Prostate gland (tissue), 2 donors: ENCODE measurements around the gene PTPA. TPM values are rescaled to one million over a fixed set of nuclear protein-coding genes. Genes with fewer than 3 reads are reported as not detected.

Experiments used
- DNase-seq: peaks from one replicate; pipeline ENCODE4 v3.0.0-alpha.2; 2019; ENCODE audit warnings: low spot score
- H3K27ac ChIP-seq, 2 donors: fragments of 200-600 bp; sonication (generic); 2 replicates each; pipeline ENCODE4 v1.5.1; 2017 to 2019
- H3K27me3 ChIP-seq: fragments of 200-600 bp; sonication (generic); replicated peaks from 2 replicates; pipeline ENCODE4 v1.5.1; 2019; ENCODE audit not compliant: insufficient read depth
- H3K36me3 ChIP-seq, 2 donors: fragments of 200-600 bp; sonication (generic); 1 replicate in 1 of 2; 2 replicates in 1 of 2; pipeline versions ENCODE4 v1.5.1 to v1.8.1; 2017 to 2019
- H3K4me1 ChIP-seq: fragments of 200-600 bp; sonication (generic); replicated peaks from 2 replicates; pipeline ENCODE4 v1.5.1; 2019
- H3K4me3 ChIP-seq, 2 donors: fragments of 200-600 bp; sonication (generic); 2 replicates each; pipeline ENCODE4 v1.5.1; 2017 to 2019
- H3K9me3 ChIP-seq: fragments of 200-600 bp; sonication (generic); 2 replicates; pipeline ENCODE4 v1.5.1; 2017
- CTCF ChIP-seq, 4 experiments: fragments of 200-600 bp in 2 of 4; fragments of 450-650 bp in 2 of 4; sonication (generic) in 2 of 4; IDR thresholded peaks; 1 replicate in 3 of 4; 2 replicates in 1 of 4; pipeline ENCODE4 v1.5.1; 2016 to 2019; ENCODE audit warnings: antibody characterized with exemption in 4 of 4, mild to moderate bottlenecking in 2 of 4, moderate library complexity in 2 of 4
- POLR2A ChIP-seq: fragments of 450-650 bp; IDR thresholded peaks from one replicate; pipeline ENCODE4 v1.6.1; 2016; ENCODE audit warnings: antibody characterized with exemption, mild to moderate bottlenecking
- POLR2AphosphoS5 ChIP-seq: sonication (generic); formaldehyde crosslinking; IDR thresholded peaks from one replicate; pipeline ENCODE4 v1.6.1; 2017; ENCODE audit warnings: antibody characterized with exemption
- WGBS: methylation state at CpG from one replicate; pipeline ENCODE4 v1.1.5; 2018; 5-methylcytosine and 5-hydroxymethylcytosine counted together
- intact Hi-C: fragments of 100-400 bp; cut with DNase I; formaldehyde crosslinking; loops from one replicate; pipeline ENCODE4 v1.14.2; 2022
- total RNA-seq, 2 donors: library from RNA; depleted of rRNA; stranded (reverse); fragments of >200 nt; gene quantifications; one replicate each; pipeline ENCODE4 v1.1.0, GENCODE V29; 2016

Gene PTPA
- total RNA-seq, 2 donors from 2014 or later: 165 to 173 TPM

DNA sequence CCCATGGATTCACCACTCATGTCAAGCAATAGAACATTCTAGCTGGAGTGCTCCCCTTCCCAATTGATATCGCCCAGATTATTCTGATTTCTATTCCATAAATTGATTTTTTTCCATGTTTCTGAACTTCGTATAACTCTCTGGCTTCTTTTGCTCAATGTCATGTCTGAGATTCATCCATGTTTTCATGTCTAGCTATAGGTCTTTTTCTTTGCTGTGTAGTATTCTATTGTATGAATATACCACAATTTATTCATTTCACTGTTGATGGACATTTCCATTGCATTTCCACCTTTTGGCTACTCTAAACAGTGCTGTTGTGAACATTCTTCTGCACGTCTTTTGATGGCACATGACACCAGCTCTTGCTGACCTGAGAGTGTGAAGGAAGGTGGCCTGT, 19.6 kb downstream of the PTPA start:
- no peak overlapping the region for H3K27ac ChIP-seq
- intact Hi-C loops: loop anchor here (5.0 kb wide), 1 partner anchor 652 kb away; no protein-coding TSS in a partner anchor
- H3K36me3 ChIP-seq: no peaks in the 10 kb centered on the region

GRCh38 chr9:129131300-129132145, 20.3 kb downstream of the PTPA start:
- WGBS: 40% methylated on average over 13 of the region's 13 CpGs
- peak overlapping the region in 1 of 2 donors; percentile 38 for H3K27ac ChIP-seq
- DNase-seq: peak; percentile 54
- H3K4me3 ChIP-seq: no peak overlapping the region
- no peaks in the 10 kb centered on the region for H3K9me3 ChIP-seq
- H3K27me3 ChIP-seq: no peaks in the 10 kb centered on the region
- intact Hi-C loops: loop anchor here (5.0 kb wide), 1 partner anchor 651 kb away; no protein-coding TSS in a partner anchor
- TF ChIP-seq POLR2AphosphoS5 (peak; percentile 59), CTCF (IDR thresholded peaks at IDR 0.05) (peak; percentile 89 to 97 (median 94)), POLR2A (no peak)
- no peaks in the 10 kb centered on the region for H3K4me1 ChIP-seq
- H3K36me3 ChIP-seq: peaks cover 0 to 2% of the 10 kb centered on the region in 2 donors

More for the DNA sequence above, 19.6 kb downstream of the PTPA start:
- H3K4me3 ChIP-seq: no peak overlapping the region
- no peaks in the 10 kb centered on the region for H3K9me3 ChIP-seq
- WGBS: 64% methylated on average over 3 of the region's 3 CpGs
- no peak for DNase-seq
- TF ChIP-seq POLR2AphosphoS5 (no peak), CTCF (IDR thresholded peaks at IDR 0.05) (no peak), POLR2A (no peak)
- H3K4me1 ChIP-seq: no peaks in the 10 kb centered on the region
- H3K27me3 ChIP-seq: no peaks in the 10 kb centered on the region

- H3K4me3 ChIP-seq: no peak overlapping the region
- no peak for DNase-seq
- peaks cover 0 to 4% of the 10 kb centered on the region in 2 donors for H3K36me3 ChIP-seq
- peaks cover 2% of the 10 kb centered on the region for H3K4me1 ChIP-seq
- no peaks in the 10 kb centered on the region for H3K9me3 ChIP-seq
- intact Hi-C loops: loop anchor here (5.0 kb wide), 1 partner anchor 649 kb away; no protein-coding TSS in a partner anchor
- WGBS: 83% methylated on average over 4 of the region's 4 CpGs
- H3K27ac ChIP-seq: peak overlapping the region in 1 of 2 donors; percentile 51
- TF ChIP-seq POLR2A (no peak), POLR2AphosphoS5 (no peak), CTCF (IDR thresholded peaks at IDR 0.05) (no peak)
- H3K27me3 ChIP-seq: no peaks in the 10 kb centered on the region
Measured at GRCh38 chr9:129133082-129133481, 21.9 kb downstream of the PTPA start.

- no peaks in the 10 kb centered on the region for H3K27me3 ChIP-seq
- H3K4me3 ChIP-seq: no peak overlapping the region
- peaks cover 0 to 4% of the 10 kb centered on the region in 2 donors for H3K36me3 ChIP-seq
- TF ChIP-seq POLR2AphosphoS5 (no peak), CTCF (IDR thresholded peaks at IDR 0.05) (no peak)
- intact Hi-C loops: no loop called here
- H3K4me1 ChIP-seq: peaks cover 4% of the 10 kb centered on the region
- H3K9me3 ChIP-seq: no peaks in the 10 kb centered on the region
- WGBS: 80% methylated on average over 6 of the region's 6 CpGs
- no peak overlapping the region for H3K27ac ChIP-seq
- no peak for DNase-seq
Measured at GRCh38 chr9:129135476-129135875, 24.3 kb downstream of the PTPA start.
